GM19438 (cell line): Measurements from ENCODE around the gene PEX12.
"Not testable (repeated sequence)": the region's sequence is repeated elsewhere in the genome, so short reads cannot be mapped to it uniquely, and the experiment has no call there.

Experiments used
- ATAC-seq: cut with Tn5 transposase; IDR thresholded peaks from one replicate; pipeline ENCODE4 v1.9.1; 2021; ENCODE audit warnings: low read depth; ENCODE audit not compliant: unreplicated experiment

PEX12 gene

GRCh38 chr17:35539659-35540026 lies 38.7 kb downstream of the PEX12 start:
- ATAC-seq: no peak

- no peak for ATAC-seq
Observed at GRCh38 chr17:35537601-35538141, 40.7 kb downstream of the PEX12 start, which contains the start of gene SLFN12L. Gene SLFN12L, minus strand, starts transcription at chr17:35537678. Its CDS starts 15,314 bp downstream, at chr17:35522364.

GRCh38 chr17:35536664-35537171 lies 41.7 kb downstream of the PEX12 start:
- no peak for ATAC-seq

GRCh38 chr17:35535406-35535805 lies 43.0 kb downstream of the PEX12 start:
- ATAC-seq: not testable (repeated sequence)

GRCh38 chr17:35534576-35535093 lies 43.7 kb downstream of the PEX12 start:
- ATAC-seq: no peak

GRCh38 chr17:35531160-35531559 lies 47.2 kb downstream of the PEX12 start:
- no peak for ATAC-seq

- ATAC-seq: no peak
Observed at GRCh38 chr17:35529866-35530265, 48.5 kb downstream of the PEX12 start.

GRCh38 chr17:35529326-35529725 lies 49.0 kb downstream of the PEX12 start:
- ATAC-seq: not testable (repeated sequence)
